T-helper 2 cell (primary cell): Measurements from ENCODE around the gene GNG7.
"Not testable (repeated sequence)": the region's sequence is repeated elsewhere in the genome, so short reads cannot be mapped to it uniquely, and the experiment has no call there.

ENCODE experiments used
- DNase-seq, 5 experiments: peaks; one replicate each; pipeline versions ENCODE4 v3.0.0 to v3.0.0-alpha.2; 2012 to 2022

GNG7 gene

DNA sequence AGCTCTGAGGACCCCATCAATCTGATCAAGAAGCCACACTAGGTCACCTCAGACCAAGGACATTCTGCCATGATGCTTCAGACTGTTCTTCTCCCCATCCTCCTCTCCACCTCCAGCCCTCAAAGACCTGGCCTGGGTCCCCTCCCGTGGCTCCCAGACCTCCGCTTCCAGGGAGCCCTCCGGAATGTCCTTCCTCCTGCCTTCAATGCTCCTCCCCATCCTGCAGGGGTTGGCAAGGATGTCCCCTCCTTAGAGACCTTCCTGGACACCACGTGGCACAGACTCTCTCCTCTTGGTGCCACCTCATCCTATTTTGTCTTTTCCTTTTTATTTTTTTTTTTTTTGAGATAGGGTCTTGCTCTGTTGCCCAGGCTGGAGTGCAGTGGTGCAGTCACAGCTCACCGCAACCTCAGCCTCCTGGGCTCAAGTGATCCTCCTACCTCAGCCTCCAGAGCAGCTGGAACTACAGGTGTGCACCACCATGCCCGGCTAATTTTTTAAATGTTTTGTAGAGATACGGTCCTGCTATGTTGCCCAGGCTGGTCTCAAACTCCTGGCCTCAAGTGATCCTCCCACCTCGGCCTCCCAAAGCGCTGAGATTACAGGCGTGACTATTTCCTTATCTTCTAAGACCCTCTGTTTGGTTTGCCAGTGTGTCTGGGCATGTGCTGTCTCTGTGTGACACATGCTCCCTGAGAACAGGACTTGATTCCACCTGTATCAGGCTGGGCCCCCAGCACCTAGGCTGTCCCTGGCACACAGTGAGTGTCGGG, 84.9 kb downstream of the GNG7 start:
- DNase-seq, result no peak

DNA sequence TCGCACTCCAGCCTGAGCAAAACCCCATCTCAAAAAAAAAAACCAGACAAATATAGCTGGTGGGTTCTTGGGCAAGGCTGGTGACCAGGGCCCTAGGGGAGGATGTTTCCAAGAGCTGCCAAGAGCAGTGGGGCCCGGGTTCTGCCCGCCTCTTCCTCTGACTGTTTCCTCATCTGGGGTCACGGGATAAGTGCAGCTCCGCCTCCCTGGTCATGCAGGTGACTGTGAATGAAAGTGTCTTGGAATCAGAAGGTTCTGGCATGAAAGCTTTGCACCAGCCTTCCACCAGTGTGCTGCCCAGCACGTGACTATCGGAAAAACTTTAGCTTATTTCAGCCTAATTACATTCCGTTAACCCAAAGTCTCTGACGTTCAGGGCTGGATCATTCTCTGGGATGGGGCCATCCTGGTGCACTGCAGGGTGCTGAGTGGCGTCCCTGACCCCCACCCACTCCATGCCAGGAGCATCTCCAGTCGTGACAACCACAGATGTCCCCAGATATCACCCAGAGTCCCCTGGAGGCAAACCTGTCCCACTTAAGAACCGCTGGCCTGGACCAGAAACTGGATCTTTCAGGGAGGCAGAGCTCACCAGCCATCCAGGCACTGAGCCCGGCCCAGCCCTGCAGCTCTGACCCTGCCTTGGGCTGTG, 85.6 kb downstream of the GNG7 start:
- no peak for DNase-seq

DNA sequence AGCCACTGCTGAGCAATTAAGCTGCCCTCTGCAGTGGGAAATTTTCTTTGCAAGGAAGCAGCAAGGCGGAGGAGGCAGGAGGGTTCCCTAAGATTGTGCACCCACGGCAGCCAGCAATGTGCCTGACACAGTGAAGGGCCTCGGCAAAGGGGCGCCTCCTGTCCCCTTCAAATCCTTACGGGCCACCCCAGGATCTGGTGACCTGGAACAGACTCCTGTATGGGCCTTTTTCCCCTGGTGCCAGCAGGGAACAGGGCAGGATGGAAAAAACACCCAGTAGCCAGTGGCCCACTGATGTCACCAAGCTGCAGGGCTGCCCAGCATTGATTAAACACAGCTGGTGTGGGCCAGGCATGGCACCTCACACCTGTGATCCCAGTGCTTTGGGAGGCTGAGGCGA, 86.7 kb downstream of the GNG7 start:
- DNase-seq, result no peak

DNA sequence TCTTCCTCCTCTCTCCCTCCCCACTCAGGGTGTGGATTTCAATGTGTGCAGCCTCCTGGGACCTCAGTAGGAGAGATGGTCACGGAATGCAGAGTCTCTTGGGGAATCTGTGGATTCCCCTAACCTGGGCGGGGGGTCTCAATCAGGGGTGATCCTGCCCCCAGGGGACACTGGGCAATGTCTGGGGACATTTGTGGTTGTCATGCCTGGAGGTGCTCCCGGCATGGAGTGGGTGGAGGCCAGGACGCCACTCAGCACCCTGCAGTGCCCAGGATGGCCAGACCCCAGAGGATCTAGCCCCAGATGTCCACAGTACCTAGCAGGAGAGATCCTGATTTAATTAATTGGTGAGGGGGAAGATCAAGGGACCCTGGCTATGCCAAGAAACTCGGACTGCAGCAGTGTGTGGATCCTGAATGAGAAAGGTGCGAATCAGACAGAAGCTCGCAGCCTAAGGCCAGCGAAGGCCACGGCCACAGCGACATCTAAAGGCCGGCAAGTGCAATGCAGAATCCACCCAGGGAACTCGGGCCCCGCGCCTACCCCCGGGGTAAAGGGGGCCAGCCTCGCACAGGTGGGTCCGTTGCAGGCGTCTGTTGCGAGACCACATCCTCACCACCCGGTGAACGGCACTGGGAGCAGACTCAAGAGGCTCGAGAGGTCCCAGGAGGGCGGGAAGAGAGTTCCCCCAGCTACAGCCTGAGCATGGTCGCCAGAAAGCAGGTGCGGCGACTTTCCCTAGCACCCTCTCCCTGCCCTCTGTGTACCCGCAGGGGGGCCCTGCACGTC, 88.8 kb downstream of the GNG7 start:
- DNase-seq, result peak; percentile 33 to 61 (median 40)

DNA sequence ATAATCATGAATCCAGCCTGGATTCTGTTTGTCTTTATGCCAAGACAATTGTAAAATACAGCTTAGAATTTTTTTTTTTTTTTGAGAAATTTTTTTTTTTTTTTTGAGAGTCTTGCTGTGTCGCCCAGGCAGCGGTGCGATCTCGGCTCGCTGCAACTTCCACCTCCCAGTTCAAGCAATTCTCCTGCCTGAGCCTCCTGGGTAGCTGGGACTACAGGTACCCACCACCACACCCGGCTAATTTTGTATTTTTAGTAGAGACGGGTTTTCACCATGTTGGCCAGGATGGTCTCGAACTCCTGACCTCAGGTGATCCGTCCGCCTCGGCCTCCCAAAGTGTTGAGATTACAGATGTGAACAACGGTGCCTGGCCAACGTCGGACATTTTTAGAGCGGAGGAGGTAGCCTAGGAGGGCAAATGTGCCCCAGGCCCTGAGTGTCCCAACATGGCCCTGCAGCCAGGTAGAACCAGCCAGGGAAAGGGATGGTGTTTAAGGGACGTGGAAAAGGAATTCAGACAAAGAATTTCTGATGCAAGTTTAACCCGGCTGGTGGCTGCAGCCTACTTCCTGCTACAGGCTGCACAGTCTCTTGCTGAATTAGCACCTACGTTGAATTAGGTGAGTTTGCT, 89.8 kb downstream of the GNG7 start:
- DNase-seq, result no peak

DNA sequence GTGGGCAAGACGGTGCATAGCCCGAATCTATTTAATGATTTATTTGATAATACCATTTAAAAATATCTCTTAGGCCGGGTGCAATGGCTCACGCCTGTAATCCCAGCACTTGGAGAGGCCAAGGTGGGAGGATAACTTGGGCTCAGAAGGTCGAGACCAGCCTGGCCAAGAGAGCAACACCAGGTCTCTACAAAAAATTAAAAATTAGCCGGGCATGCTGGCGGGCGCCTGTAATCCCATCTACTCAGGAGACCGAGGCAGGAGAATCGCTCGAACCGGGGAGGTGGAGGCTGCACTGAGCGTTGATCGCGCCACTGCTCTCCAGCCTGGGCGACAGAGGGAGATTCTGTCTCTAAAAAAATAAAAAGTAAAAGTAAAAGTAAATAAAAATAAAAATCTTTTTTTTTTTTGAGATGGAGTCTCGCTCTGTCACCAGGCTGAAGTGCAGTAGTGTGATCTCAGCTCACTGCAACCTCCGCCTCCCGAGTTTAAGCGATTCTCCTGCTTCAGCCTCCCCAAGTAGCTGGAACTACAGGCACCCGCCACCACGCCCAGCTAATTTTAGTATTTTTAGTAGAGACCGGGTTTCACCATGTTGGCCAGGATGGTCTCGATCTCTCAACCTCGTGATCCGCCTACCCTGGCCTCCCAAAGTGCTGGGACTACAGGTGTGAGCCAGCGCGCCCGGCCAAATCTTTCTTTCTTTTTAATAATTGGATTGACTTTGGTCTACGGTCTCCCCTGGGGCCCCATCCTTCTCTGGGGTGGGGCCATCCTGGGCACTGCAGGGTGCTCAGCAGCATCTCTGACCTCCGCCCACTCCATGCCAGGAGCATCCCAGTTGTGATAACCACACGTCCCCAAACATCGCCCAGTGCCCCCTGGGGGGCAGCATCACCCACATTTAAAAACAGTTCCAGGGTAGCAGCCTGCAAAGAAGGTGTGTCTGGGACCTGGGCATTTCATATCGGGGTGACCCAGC, 90.7 kb downstream of the GNG7 start:
- DNase-seq, result no peak

DNA sequence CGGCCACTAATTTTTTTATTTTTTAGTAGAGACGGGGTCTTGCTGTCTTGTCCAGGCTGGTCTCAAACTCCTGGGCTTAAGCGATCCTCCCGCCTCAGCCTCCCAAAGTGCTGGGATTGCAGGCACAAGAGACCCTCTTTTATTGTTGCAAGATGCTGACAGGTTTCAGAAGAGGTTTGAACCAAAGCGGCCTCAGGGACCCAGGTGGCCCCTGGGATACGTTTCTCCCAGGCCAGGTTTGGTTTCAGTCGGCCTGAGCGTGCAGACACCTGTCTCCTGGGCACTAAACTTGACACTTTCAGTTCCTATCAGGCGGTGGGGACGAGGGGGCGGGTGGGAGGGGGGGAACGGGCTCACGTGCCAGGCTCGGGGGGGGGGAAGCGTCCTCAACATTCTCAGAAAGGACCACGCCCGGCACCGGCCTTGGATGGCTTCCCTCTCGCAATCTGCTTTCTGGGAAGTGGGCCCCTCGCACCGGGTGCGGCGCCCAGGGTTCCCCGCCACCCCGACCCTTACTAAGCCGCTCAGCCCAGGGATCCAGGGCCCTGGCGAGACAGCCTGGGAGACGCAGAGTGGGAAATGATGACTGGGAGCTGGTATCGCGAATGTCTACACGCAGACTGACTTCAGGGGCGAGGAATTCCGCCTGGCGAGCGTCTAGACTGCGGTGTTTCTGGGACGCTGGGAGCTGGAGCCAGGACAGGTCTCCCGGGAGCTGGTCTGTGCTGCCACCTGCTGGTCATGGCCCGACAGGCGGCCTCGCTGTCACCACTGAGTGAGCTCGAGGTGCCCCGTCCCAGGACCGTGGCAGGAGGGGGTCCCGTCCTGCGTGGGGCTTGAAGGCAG, 91.6 kb downstream of the GNG7 start:
- DNase-seq, result peak; percentile 70 to 83 (median 81)

DNA sequence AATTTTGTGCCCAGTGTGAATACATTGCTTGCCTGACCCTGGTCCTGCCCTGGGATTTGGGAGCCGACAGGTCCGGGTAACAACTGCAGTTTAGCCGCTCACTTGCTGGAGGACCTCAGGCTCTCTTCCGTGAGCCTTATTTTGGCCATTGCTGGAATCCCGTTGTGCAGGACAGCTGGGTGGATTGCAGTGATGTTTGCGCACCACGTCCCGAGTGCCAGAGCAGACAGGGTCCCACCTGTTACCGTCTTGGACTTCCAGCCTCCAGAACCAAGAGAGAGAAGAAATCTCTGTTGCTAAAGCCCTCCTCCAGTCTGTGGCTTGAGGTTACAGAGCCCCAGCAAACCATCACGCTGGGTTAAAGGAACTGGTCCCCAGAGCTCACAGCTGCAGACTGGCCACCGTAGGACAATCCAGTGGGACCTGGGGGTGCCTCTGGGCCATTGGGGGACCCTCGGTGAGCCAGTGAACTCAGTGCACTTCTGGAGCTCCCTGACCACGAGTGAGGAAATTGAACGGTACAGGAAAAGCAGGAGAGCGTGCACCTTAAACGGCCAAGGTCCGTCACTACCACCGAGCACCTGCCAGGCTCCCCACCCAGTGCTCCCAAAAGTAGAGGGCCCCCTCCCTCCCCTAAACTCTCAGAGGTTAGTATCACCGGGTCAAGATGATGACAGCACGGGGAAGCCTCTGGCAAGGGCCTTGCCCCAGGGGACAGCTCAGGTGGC, 92.9 kb downstream of the GNG7 start:
- no peak for DNase-seq

DNA sequence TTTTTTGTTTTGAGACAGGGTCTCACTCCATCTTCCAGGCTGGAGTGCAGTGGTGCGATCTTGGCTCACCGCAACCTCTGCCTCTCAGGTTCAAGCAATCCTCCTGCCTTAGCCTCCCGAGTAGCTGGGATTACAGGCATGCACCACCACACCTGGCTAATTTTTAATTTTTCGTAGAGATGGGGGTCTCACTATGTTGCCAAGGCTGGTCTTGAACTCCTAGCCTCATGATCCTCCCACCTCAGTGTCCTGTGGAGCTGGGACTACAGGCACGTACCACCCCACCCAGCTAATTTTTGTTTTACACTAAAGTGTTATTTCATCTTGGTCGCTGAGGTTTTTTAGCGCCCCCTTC, 93.5 kb downstream of the GNG7 start:
- DNase-seq, result not testable (repeated sequence)

DNA sequence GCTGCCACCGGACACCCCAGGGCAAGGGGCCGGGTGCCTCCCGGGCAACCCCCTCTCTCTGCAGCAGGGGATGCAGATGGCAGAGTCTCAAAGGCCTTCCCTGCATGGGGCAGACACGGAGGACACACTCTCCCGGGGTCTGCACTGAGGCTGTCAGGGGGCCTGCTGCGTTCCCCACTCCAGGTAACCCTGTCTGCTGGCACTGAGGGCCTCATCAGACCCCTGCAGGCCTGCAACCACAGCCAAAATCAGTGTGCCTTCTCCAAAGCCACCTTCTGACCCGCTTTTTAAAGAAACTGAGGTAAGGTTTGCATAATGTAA, 93.9 kb downstream of the GNG7 start:
- DNase-seq, result no peak

DNA sequence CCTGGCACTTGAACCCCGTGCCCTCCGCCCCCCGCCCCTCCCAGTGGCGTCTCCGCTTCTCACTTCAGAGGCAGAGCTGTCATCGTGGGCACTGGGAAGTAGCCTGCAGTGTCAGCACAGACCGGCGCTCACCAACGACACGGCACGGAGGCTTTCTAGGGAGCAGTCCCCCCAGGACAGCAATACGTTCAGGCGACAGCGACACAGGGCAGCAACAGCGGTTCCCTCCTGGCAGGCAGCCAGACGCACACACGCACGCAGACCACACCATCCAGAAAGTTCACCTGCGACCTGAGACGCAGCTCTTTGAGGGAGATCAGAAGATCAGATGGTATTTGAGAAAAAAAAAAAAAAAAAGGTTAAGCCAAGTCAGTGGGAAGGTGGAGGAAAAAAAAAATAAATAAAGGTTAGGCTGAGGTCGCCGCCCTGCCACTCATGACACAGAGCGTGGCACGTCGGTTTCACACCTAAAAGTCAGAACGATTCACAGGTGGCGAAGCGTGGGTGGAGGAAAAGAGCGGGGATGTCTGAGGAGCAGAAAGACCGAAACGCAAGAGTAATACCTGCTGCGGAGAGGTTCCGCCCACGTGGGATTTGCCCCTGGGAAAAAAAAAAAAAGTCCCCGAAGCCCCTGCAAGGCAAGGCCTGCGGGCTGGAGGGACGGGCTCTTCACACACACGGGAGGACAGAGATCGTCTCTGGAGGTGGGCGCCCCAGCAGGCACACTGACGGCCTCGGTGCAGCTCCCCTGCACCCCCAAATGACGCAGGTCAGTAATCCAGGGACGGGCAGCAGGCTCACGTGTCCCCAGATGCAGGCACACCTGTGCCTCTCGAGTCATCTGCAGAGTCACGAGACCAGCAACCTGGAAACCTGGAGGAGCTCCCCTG, 94.5 kb downstream of the GNG7 start:
- peak; percentile 31 to 94 (median 73) for DNase-seq

DNA sequence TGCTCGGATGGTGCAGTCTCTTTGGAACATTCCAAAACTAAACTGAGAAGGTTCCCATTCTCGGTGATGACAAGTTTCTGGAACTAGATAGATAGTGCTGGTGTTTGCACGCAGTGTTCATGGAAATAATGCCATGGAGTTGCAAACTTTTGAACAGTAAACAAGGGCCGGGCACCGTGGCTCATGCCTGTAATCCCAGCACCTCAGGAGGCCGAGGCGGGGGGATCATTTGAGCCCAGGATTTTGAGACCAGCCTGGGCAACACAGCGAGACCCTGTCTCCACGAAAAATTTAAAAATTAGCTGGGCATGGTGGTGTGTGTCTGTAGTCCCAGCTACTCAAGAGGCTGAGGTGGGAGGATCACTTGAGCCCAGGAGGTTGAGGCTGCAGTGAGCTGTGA, 95.7 kb downstream of the GNG7 start:
- DNase-seq, result not testable (repeated sequence)

DNA sequence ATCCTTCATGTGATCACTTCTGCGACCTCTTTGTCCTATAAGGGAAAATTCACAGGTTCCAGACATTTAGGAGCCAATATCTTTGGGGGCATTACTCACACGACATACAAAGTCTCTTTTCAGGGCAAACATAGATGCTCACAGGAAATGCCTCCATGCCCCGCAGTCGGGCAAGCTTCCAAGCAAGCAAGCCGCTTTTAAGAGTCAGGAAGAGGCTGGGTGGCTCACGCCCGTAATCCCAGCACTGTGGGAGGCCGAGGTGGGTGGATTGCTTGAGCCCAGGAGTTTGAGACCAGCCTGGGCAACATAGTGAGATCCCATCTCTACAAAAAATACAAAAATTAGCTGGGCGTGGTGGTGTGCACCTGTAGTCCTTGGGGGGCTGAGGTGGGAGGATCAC, 96.6 kb downstream of the GNG7 start:
- DNase-seq, result not testable (repeated sequence)

DNA sequence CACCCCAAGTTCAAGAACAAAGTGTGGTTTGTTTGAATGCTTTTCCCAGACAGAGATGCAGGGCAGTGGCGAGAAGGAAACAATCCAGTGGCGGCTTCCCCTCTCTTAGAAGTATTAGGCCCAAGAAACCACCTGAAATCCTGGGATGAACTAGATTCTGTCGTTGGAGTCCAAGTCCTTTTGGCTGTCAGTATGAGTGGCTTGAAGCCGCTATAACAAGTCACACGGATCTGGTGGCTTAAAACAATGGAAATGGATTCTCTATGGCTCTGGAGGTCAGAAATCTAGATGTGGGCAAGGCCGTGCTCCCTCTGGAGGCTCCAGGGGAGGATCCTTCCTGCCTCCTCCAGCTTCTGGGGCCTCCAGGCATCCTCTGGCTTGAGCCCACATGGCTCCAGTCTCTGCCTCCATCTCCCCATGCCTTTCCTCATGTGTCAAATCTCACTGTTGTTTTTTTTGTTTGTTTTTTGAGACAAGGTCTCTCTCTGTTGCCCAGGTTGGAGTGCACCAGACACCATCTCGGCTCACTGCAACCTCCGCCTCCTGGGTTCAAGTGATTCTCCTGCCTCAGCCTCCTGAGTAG, 97.7 kb downstream of the GNG7 start:
- DNase-seq, result no peak

DNA sequence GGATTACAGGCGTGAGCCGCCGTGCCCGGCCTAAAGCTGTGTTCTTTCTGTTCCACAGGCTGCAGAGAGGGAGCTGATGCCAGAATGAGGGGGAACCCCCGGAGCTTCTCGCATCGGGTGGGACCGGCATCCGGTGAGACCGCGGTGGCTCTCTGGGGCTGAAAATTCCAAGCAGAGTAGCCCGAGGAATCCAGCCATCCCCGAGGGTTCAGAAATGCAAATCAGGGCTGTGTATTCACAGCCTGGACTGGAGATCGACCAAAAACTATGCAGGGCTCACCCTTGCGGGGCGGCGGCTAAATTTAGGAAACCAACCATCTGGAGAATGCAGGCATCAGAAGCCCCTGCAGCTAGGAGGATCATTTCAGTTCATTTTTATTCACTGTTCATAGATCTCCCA, 99.2 kb downstream of the GNG7 start:
- no peak for DNase-seq

DNA sequence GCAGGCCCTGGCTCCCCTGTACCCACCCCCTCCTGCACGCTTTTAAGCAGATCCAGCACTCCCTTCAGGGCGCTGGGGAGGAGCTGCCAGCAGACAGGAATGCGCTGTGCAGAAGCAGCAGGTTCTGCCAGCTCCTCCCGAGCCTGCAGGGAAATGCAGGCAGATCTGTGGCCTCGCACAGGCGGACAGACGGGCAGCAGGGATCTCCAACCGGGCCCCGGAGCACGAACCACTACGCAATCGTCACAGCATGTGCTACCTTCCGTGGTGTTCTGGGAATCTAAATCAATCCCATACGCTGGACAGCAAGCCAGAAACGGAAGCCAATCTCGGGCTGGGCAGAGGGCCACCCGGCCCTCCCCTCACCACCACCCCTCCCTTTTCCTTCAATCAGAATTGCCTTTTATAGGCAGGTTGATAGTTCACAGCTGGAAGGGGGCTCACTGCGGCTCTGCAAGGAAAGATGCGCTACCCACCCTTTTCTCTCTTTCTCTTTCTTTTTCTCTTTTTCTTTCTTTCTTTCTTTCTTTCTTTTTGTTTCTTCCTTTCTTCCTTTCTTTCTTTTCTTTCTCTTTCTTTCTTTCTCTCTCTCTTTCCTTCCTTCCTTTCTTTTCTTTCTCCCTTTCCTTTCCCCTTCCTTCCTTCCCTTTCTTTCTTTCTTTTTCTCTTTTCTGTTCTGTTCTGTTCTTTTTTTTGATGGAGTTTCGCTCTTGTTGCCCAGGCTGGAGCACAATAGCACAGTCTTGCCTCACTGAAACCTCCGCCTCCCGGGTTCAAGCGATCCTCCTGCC, 99.9 kb downstream of the GNG7 start:
- no peak for DNase-seq

DNA sequence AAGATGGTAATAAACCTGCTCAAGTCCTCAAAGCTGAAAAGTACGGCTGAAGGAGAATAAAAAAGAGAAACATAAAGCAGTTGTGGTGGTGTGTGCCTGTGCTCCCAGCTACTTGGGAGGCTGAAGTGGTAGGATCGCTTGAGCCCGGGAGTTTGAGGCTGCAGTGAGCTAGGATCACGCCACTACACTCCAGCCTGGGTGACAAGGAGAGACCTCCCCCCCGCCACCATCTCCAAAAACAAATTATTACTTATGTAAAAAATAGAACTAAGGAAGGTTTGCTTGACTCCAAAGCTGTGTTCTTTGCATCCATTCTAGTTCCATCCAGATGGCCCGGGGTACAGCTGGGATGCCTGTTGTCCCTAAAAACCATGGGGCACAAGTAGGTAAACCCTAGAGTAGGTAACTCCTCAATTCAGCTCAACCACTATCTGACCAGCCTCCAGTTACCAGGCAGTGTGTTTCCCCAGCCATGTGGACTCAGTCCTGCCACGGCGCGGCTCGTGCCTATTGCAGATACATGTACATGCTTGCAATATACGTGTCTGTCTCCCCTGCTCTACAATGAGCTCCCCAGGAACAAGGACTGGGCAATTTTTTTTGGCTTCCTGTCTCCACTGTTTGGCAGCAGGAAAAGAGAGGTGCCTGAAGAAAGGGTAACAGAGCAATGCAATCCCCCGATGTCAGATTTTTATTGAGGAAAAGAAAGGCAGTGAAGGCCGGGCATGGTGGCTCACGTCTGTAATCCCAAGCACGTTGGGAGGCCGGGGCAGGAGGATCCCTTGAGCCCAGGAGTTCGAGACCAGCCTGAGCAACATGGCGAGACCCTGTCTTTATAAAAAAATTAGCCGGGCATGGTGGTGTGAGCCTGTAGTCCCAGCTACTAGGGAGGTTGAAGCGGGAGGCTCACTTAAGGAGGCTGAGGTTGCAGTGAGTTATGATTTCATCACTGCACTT, 101.3 kb downstream of the GNG7 start:
- no peak for DNase-seq
